Activated T-cell treated with anti-CD3 and anti-CD28 coated beads, Interleukin-2, amount 50 U/mL, for 72 hours (primary cell): Measurements from ENCODE around the gene HIBADH. TPM values are rescaled to one million over a fixed set of nuclear protein-coding genes. Genes with fewer than 3 reads are reported as not detected.
"Not testable (repeated sequence)": the region's sequence is repeated elsewhere in the genome, so short reads cannot be mapped to it uniquely, and the experiment has no call there.

Experiments used
- ATAC-seq, 2 donors: fragments of 150-1000 bp; cut with Tn5 transposase; replicated peaks in 1 of 2; 2 replicates each; pipeline ENCODE4 v1.10.0; 2021; ENCODE audit warnings: moderate library complexity in 2 of 2, mild to moderate bottlenecking in 1 of 2
- DNase-seq, 2 donors: peaks; one replicate each; pipeline ENCODE4 v3.0.0; 2021 to 2022; ENCODE audit warnings: mixed read lengths in 1 of 2
- H3K27ac Mint-ChIP-seq: one replicate; pipeline ENCODE4 v1.8.0; 2022; ENCODE audit warnings: mild to moderate bottlenecking, moderate library complexity, mixed read lengths
- H3K27me3 Mint-ChIP-seq: one replicate; pipeline ENCODE4 v1.8.0; 2022; ENCODE audit warnings: low read depth, mixed read lengths
- H3K36me3 Mint-ChIP-seq, 2 donors: one replicate each; pipeline ENCODE4 v1.8.0; 2022; ENCODE audit warnings: mixed read lengths in 2 of 2, mild to moderate bottlenecking in 1 of 2; ENCODE audit not compliant: insufficient read depth in 2 of 2
- H3K4me1 Mint-ChIP-seq: one replicate; pipeline ENCODE4 v1.8.0; 2022; ENCODE audit warnings: low read depth, mixed read lengths
- H3K4me3 Mint-ChIP-seq, 2 donors: one replicate each; pipeline ENCODE4 v1.8.0; 2022; ENCODE audit warnings: mild to moderate bottlenecking in 2 of 2, mixed read lengths in 2 of 2, moderate library complexity in 2 of 2
- H3K9me3 Mint-ChIP-seq, 2 donors: one replicate each; pipeline ENCODE4 v1.8.0; 2022; ENCODE audit warnings: mixed read lengths in 2 of 2
- total RNA-seq, 2 donors: library from RNA; stranded (reverse); gene quantifications; one replicate each; pipeline ENCODE4 v1.2.3, GENCODE V29; 2022

Gene HIBADH
- total RNA-seq, 2 donors from 2014 or later, result 18.2 to 20.0 TPM

DNA sequence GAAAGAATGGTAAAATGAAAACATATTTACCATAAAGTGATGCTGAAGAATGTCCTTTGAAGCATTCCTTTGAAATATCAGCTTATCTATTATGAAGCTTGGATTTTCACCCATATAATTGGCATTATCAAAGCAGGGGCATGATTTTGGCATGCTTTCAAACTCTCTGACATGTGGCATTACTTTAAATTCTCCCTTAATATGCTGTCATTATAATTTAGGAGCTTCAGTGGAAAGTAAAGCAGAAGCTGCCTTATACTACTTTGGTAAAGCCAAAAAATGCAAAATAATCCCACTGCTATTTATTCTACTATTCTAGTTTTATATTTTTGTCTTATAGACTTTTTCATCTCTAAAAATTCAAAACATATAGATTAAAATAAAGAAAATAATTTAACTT is 28.0 kb upstream of the HIBADH start:
- Mint-ChIP-seq H3K27ac (no peak overlapping the region), H3K4me1 (no peaks in the 10 kb centered on the region), H3K4me3 (no peak overlapping the region), H3K9me3 (no peaks in the 10 kb centered on the region), H3K27me3 (peaks cover 8% of the 10 kb centered on the region), H3K36me3 (peaks cover 3% of the 10 kb centered on the region in 2 donors)
- DNase-seq (no peak), ATAC-seq (no peak)

- no peak overlapping the region for H3K4me3 Mint-ChIP-seq
- peak; percentile 18 to 20 for DNase-seq
- no peaks in the 10 kb centered on the region for H3K9me3 Mint-ChIP-seq
- peaks cover 3% of the 10 kb centered on the region in 2 donors for H3K36me3 Mint-ChIP-seq
- peaks cover 8% of the 10 kb centered on the region for H3K27me3 Mint-ChIP-seq
- no peaks in the 10 kb centered on the region for H3K4me1 Mint-ChIP-seq
- H3K27ac Mint-ChIP-seq, result no peak overlapping the region
- peak; percentile 72 to 78 for ATAC-seq
Measured at GRCh38 chr7:27689591-27690164, 27.0 kb upstream of the HIBADH start.

DNA sequence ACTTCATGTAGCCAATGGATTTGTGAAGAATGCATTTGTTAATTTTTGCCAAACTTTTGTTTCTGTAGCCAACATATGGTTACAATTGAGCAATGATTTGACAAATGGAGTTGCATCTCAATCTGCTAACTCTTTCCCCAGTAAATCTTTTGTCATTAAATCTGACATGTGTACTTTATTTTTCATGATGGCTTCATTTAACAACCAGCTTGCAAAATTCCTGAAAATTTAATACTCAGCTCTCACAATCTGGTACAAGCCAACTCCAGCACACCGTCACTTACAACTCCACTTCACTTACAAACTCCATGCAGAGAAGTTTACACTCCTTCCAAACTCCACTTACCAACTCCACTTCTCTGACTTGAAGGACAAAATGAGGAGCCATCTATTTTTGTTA is 26.5 kb upstream of the HIBADH start:
- H3K27ac Mint-ChIP-seq, result no peak overlapping the region
- H3K4me3 Mint-ChIP-seq, result no peak overlapping the region
- no peaks in the 10 kb centered on the region for H3K4me1 Mint-ChIP-seq
- DNase-seq (no peak), ATAC-seq (no peak)
- peaks cover 3% of the 10 kb centered on the region in 2 donors for H3K36me3 Mint-ChIP-seq
- peaks cover 8% of the 10 kb centered on the region for H3K27me3 Mint-ChIP-seq
- no peaks in the 10 kb centered on the region for H3K9me3 Mint-ChIP-seq

- Mint-ChIP-seq H3K27me3 (peaks cover 8% of the 10 kb centered on the region), H3K36me3 (peaks cover 3% of the 10 kb centered on the region in 2 donors), H3K4me1 (no peaks in the 10 kb centered on the region), H3K9me3 (no peaks in the 10 kb centered on the region), H3K27ac (no peak overlapping the region), H3K4me3 (no peak overlapping the region)
- no peak for ATAC-seq
- no peak for DNase-seq
Measured at GRCh38 chr7:27688646-27689045, 26.0 kb upstream of the HIBADH start.

GRCh38 chr7:27688056-27688455 is 25.4 kb upstream of the HIBADH start:
- no peaks in the 10 kb centered on the region for H3K9me3 Mint-ChIP-seq
- peaks cover 3% of the 10 kb centered on the region in 2 donors for H3K36me3 Mint-ChIP-seq
- no peaks in the 10 kb centered on the region for H3K4me1 Mint-ChIP-seq
- peak overlapping the region; percentile 3 for H3K27ac Mint-ChIP-seq
- DNase-seq (no peak), ATAC-seq (no peak)
- peaks cover 8% of the 10 kb centered on the region for H3K27me3 Mint-ChIP-seq
- no peak overlapping the region for H3K4me3 Mint-ChIP-seq

DNA sequence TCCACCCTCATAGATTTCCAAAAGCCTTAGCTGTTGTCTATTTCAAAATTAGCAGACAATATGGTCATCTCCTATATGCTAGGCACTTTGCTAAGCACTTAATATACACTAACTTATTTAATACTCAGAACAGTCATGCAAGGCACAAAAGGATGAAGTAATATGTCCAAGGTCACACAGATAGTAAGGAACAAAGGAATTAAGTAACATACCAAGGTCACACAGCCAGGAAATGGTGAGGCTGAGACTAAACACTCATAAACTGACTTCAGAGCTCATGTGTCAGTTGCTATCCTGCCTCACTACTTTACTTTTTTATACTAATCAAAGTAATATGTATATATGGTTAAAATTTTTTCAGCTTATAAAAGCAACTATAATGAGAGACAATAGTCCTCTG is 23.6 kb upstream of the HIBADH start:
- DNase-seq (no peak), ATAC-seq (no peak)
- peaks cover 3% of the 10 kb centered on the region in 2 donors for H3K36me3 Mint-ChIP-seq
- no peaks in the 10 kb centered on the region for H3K4me1 Mint-ChIP-seq
- no peak overlapping the region for H3K4me3 Mint-ChIP-seq
- peaks cover 8% of the 10 kb centered on the region for H3K27me3 Mint-ChIP-seq
- H3K9me3 Mint-ChIP-seq, result no peaks in the 10 kb centered on the region
- H3K27ac Mint-ChIP-seq, result no peak overlapping the region

DNA sequence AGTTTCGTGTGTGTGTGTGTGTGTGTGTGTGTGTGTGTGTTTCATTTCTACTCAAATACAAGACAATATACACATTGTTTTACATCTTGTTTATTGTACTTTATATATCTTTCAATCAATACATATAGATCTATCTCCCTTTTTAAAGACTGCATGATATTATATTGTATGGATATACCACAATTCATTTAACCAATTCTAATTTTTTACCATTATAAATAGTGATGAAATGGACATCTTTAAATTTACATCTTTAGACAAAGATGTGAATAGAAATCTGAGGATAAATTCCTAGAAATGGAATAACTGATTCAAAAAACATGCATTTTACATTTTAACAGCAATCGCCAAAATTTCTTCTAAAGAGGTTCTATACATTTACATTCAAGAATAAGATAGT is 23.2 kb upstream of the HIBADH start:
- ATAC-seq (no peak), DNase-seq (no peak)
- Mint-ChIP-seq H3K4me3 (no peak overlapping the region), H3K4me1 (no peaks in the 10 kb centered on the region), H3K36me3 (peaks cover 3% of the 10 kb centered on the region in 2 donors), H3K9me3 (no peaks in the 10 kb centered on the region), H3K27me3 (peaks cover 8% of the 10 kb centered on the region), H3K27ac (no peak overlapping the region)

DNA sequence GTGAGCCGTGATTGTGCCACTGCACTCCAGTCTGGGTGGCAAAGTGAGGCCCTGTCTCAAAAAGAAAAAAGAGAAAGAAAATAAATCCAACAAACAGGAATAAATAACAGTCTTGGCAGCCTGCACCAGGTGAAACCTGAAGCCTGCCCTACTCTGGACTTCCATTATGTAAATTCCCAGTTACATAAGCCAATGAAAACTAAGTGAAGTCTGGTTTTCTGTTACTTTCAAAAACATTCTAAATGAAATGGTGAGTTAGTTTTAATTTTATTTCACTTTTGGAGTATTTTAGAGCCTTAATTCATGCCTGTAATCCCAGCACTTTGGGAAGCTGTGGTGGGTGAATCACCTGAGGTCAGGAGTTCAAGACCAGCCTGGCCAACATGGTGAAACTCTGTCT is 22.5 kb upstream of the HIBADH start:
- Mint-ChIP-seq H3K36me3 (peaks cover 3% of the 10 kb centered on the region in 2 donors), H3K9me3 (no peaks in the 10 kb centered on the region), H3K4me3 (no peak overlapping the region), H3K4me1 (no peaks in the 10 kb centered on the region), H3K27ac (no peak overlapping the region), H3K27me3 (peaks cover 8% of the 10 kb centered on the region)
- ATAC-seq (no peak), DNase-seq (no peak)

- no peaks in the 10 kb centered on the region for H3K9me3 Mint-ChIP-seq
Measured at GRCh38 chr7:27684491-27684890, 21.8 kb upstream of the HIBADH start.

DNA sequence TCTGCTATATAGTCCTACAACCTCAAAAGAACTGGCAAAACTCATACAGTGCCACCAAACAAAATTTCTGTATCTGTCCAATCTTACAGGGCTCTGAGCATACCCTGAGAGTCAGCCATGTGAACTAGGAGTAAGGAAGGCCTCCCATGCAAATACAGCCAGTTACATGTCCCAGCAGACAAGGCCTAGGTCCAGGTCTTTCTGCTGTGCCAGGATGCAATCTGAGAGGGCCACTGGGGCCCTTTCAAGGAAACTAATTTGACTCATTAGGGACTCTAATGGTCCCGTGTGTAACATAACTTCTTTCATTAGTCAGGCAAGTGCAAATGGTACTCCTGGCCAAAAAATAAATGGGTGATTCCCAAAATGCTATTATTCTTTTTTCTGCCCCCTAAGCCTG is 17.9 kb upstream of the HIBADH start:
- H3K4me3 Mint-ChIP-seq, result no peak overlapping the region
- DNase-seq (no peak), ATAC-seq (no peak)
- no peaks in the 10 kb centered on the region for H3K9me3 Mint-ChIP-seq
- H3K36me3 Mint-ChIP-seq, result no peaks in the 10 kb centered on the region
- no peaks in the 10 kb centered on the region for H3K27me3 Mint-ChIP-seq
- H3K27ac Mint-ChIP-seq, result no peak overlapping the region
- H3K4me1 Mint-ChIP-seq, result peaks cover 8% of the 10 kb centered on the region

More at GRCh38 chr7:27684491-27684890, 21.8 kb upstream of the HIBADH start:
- H3K27me3 Mint-ChIP-seq, result peaks cover 8% of the 10 kb centered on the region
- H3K4me3 Mint-ChIP-seq, result no peak overlapping the region
- no peaks in the 10 kb centered on the region for H3K4me1 Mint-ChIP-seq
- peaks cover 3% of the 10 kb centered on the region in 2 donors for H3K36me3 Mint-ChIP-seq
- DNase-seq (no peak), ATAC-seq (no peak)
- H3K27ac Mint-ChIP-seq, result no peak overlapping the region

- H3K4me3 Mint-ChIP-seq, result no peak overlapping the region
- H3K27me3 Mint-ChIP-seq, result no peaks in the 10 kb centered on the region
- H3K27ac Mint-ChIP-seq, result peak overlapping the region; percentile 44
- H3K4me1 Mint-ChIP-seq, result peaks cover 8% of the 10 kb centered on the region
- no peaks in the 10 kb centered on the region for H3K9me3 Mint-ChIP-seq
- no peaks in the 10 kb centered on the region for H3K36me3 Mint-ChIP-seq
- no peak for ATAC-seq
- DNase-seq, result no peak
Measured at GRCh38 chr7:27678617-27679260, 16.1 kb upstream of the HIBADH start.

GRCh38 chr7:27677912-27678612 is 15.4 kb upstream of the HIBADH start:
- Mint-ChIP-seq H3K36me3 (no peaks in the 10 kb centered on the region), H3K4me1 (peaks cover 8% of the 10 kb centered on the region), H3K27me3 (no peaks in the 10 kb centered on the region), H3K27ac (no peak overlapping the region), H3K9me3 (no peaks in the 10 kb centered on the region), H3K4me3 (no peak overlapping the region)
- no peak for DNase-seq
- peak in 1 of 2 donors; percentile 62 for ATAC-seq

DNA sequence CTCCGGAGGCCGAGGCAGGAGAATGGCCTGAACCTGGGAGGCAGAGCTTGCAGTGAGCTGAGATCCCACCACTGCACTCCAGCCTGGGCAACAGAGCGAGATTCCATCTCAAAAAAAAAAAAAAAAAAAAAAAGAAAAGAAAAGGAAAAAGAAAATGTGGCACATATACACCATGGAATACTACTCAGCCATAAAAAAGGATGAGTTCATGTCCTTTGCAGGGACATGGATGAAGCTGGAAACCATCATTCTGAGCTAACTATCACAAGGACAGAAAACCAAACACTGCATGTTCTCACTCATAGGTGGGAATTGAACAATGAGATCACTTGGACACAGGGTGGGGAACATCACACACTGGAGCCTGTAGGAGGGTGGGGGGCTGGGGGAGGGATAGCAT is 11.4 kb upstream of the HIBADH start:
- not testable (repeated sequence) for H3K27me3 Mint-ChIP-seq, H3K36me3 Mint-ChIP-seq, H3K4me3 Mint-ChIP-seq, DNase-seq, ATAC-seq, H3K27ac Mint-ChIP-seq, H3K4me1 Mint-ChIP-seq, H3K9me3 Mint-ChIP-seq
